Liver (tissue), 3 donors: Measurements from ENCODE around the gene TDRD9.

Source experiments
- EGR1 ChIP-seq, 2 donors: IDR thresholded peaks; 2 replicates each; pipeline ENCODE4 v1.6.1; 2016 to 2018; ENCODE audit warnings: antibody characterized with exemption in 2 of 2, low read depth in 2 of 2
- FOXA1 ChIP-seq: IDR thresholded peaks from 2 replicates; pipeline ENCODE4 v1.6.1; 2016; ENCODE audit warnings: antibody characterized with exemption
- MAX ChIP-seq: IDR thresholded peaks from 2 replicates; pipeline ENCODE4 v1.6.1; 2016; ENCODE audit warnings: antibody characterized with exemption
- RXRA ChIP-seq, 2 donors: IDR thresholded peaks; 2 replicates each; pipeline ENCODE4 v1.6.1; 2017 to 2018; ENCODE audit warnings: antibody characterized with exemption in 2 of 2, mild to moderate bottlenecking in 1 of 2
- YY1 ChIP-seq: IDR thresholded peaks from 2 replicates; pipeline ENCODE4 v1.6.1; 2016; ENCODE audit warnings: antibody characterized with exemption, mild to moderate bottlenecking
- TF ChIP-seq, protein P1 (sequence below): fragments of 150-350 bp; IDR thresholded peaks from 2 replicates; pipeline ENCODE4 v1.5.1; 2017; ENCODE audit warnings: improper control_type of control experiment, low read depth, low read length; ENCODE audit not compliant: missing input control
- donor health status: healthy.
- donor health status: healthy.

- TF ChIP-seq EGR1 (IDR thresholded peaks at IDR 0.05; ENCODE audit: low read depth in 2 of 2) (no peak), FOXA1 (no peak), YY1 (no peak), MAX (no peak), RXRA (IDR thresholded peaks at IDR 0.05) (no peak)
- TF ChIP-seq, protein P1, sequence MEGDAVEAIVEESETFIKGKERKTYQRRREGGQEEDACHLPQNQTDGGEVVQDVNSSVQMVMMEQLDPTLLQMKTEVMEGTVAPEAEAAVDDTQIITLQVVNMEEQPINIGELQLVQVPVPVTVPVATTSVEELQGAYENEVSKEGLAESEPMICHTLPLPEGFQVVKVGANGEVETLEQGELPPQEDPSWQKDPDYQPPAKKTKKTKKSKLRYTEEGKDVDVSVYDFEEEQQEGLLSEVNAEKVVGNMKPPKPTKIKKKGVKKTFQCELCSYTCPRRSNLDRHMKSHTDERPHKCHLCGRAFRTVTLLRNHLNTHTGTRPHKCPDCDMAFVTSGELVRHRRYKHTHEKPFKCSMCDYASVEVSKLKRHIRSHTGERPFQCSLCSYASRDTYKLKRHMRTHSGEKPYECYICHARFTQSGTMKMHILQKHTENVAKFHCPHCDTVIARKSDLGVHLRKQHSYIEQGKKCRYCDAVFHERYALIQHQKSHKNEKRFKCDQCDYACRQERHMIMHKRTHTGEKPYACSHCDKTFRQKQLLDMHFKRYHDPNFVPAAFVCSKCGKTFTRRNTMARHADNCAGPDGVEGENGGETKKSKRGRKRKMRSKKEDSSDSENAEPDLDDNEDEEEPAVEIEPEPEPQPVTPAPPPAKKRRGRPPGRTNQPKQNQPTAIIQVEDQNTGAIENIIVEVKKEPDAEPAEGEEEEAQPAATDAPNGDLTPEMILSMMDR = no peak
Observed at GRCh38 chr14:104040539-104040938, 112.3 kb downstream of the TDRD9 start.
